H1 (cell line): ENCODE measurements around the gene DOK1. TPM values are rescaled to one million over a fixed set of nuclear protein-coding genes. Genes with fewer than 3 reads are reported as not detected.

Source experiments
- CTCF ChIA-PET: fragments of 300-600 bp; sonication (Branson Sonifier 250); formaldehyde crosslinking; loops from one replicate; lab custom pipeline; 2021; ENCODE audit not compliant: partially characterized antibody; lab: Charles Lee
- POLR2A ChIA-PET: fragments of 300-600 bp; sonication (Branson Sonifier 250); formaldehyde crosslinking; loops from one replicate; lab custom pipeline; 2021; ENCODE audit warnings: inconsistent platforms; ENCODE audit not compliant: partially characterized antibody; lab: Charles Lee
- DNase-seq, 2 experiments: peaks; one replicate each; pipeline versions ENCODE4 v3.0.0 to v3.0.0-alpha.2; 2010 to 2022; ENCODE audit warnings: low spot score in 2 of 2, low read depth in 1 of 2, mixed read lengths in 1 of 2
- FAIRE-seq: peaks from 2 replicates; lab custom pipeline; 2011; peaks lifted over from hg19 to GRCh38; lab: Jason Lieb, UNC
- H2AFZ ChIP-seq: 2 replicates; pipeline ENCODE4 v1.8.1; 2012; ENCODE audit warnings: low read length, inconsistent platforms
- H2AK5ac ChIP-seq: 2 replicates; pipeline ENCODE4 v1.6.1; 2013; ENCODE audit warnings: low read depth, low read length
- H2BK120ac ChIP-seq: replicated peaks from 2 replicates; pipeline ENCODE3; 2013; ENCODE audit warnings: low read depth, low read length, inconsistent platforms
- H2BK12ac ChIP-seq: 2 replicates; pipeline ENCODE4 v1.6.1; 2013; ENCODE audit warnings: low read depth, low read length
- H2BK15ac ChIP-seq: 2 replicates; pipeline ENCODE4 v1.6.1; 2013; ENCODE audit warnings: low read length
- H2BK20ac ChIP-seq: 2 replicates; pipeline ENCODE4 v1.6.1; 2013; ENCODE audit warnings: low read length
- H2BK5ac ChIP-seq: 2 replicates; pipeline ENCODE4 v1.6.1; 2013; ENCODE audit warnings: low read depth, low read length
- H3K14ac ChIP-seq: 2 replicates; pipeline ENCODE4 v1.6.1; 2013; ENCODE audit warnings: inconsistent platforms; ENCODE audit not compliant: insufficient read length
- H3K18ac ChIP-seq: 2 replicates; pipeline ENCODE4 v1.6.1; 2013; ENCODE audit warnings: low read length; ENCODE audit errors: extremely low read depth
- H3K23ac ChIP-seq: 2 replicates; pipeline ENCODE4 v1.6.1; 2013; ENCODE audit warnings: inconsistent platforms; ENCODE audit not compliant: insufficient read length
- H3K23me2 ChIP-seq: 2 replicates; pipeline ENCODE4 v1.6.1; 2013; ENCODE audit warnings: low read depth, low read length
- H3K27ac ChIP-seq: 2 replicates; pipeline ENCODE4 v1.6.1; 2011; ENCODE audit warnings: low read depth, low read length, inconsistent platforms
- H3K27me3 ChIP-seq, 4 experiments: replicated peaks in 1 of 4; 1 replicate in 1 of 4; 2 replicates in 3 of 4; pipeline versions ENCODE4 v1.6.1 to v1.8.1; 2011 to 2013; ENCODE audit warnings: low read length in 3 of 4, mild to moderate bottlenecking in 3 of 4, inconsistent platforms in 2 of 4, mixed read lengths in 2 of 4, moderate library complexity in 1 of 4; ENCODE audit not compliant: control insufficient read depth in 3 of 4, insufficient read depth in 3 of 4; ENCODE audit errors: extremely low read depth in 1 of 4
- H3K36me3 ChIP-seq, 4 experiments: 2 replicates each; pipeline versions ENCODE4 v1.6.1 to v1.8.1; 2011 to 2013; ENCODE audit warnings: mild to moderate bottlenecking in 4 of 4, low read length in 3 of 4, moderate library complexity in 2 of 4, control low read depth in 1 of 4, inconsistent platforms in 1 of 4; ENCODE audit not compliant: insufficient read depth in 4 of 4, control insufficient read depth in 2 of 4
- H3K4ac ChIP-seq: replicated peaks from 2 replicates; pipeline ENCODE3; 2013; ENCODE audit warnings: low read length, low read depth, mixed read lengths, inconsistent platforms; ENCODE audit not compliant: insufficient read length
- H3K4me1 ChIP-seq, 4 experiments: replicated peaks in 1 of 4; 1 replicate in 1 of 4; 2 replicates in 3 of 4; pipeline versions ENCODE4 v1.6.1 to v1.8.1; 2011 to 2013; ENCODE audit warnings: low read length in 3 of 4, inconsistent platforms in 2 of 4, mixed read lengths in 1 of 4; ENCODE audit not compliant: insufficient read depth in 4 of 4, control insufficient read depth in 3 of 4
- H3K4me2 ChIP-seq, 2 experiments: 2 replicates each; pipeline versions ENCODE4 v1.6.1 to v1.8.1; 2011 to 2013; ENCODE audit warnings: low read depth in 2 of 2, low read length in 2 of 2, control low read depth in 1 of 2, inconsistent platforms in 1 of 2, mild to moderate bottlenecking in 1 of 2; ENCODE audit not compliant: insufficient read depth in 1 of 2
- H3K4me3 ChIP-seq, 4 experiments: fragments of 200-600, 300-600 bp in 1 of 4; sonication (generic), shearing (Covaris generic), sonication (Bioruptor Twin) in 1 of 4; 2 replicates each; pipeline versions ENCODE4 v1.5.1 to v1.8.1; 2011 to 2016; ENCODE audit warnings: low read length in 4 of 4, low read depth in 3 of 4, control low read depth in 2 of 4, inconsistent platforms in 2 of 4, mild to moderate bottlenecking in 2 of 4, mixed read lengths in 1 of 4, moderate library complexity in 1 of 4; ENCODE audit not compliant: insufficient read depth in 2 of 4; ENCODE audit errors: extremely low read depth in 1 of 4
- H3K56ac ChIP-seq: replicated peaks from 2 replicates; pipeline ENCODE3; 2013; ENCODE audit warnings: low read depth, mild to moderate bottlenecking, mixed read lengths, low read length, inconsistent platforms; ENCODE audit not compliant: insufficient read length
- H3K79me1 ChIP-seq: 2 replicates; pipeline ENCODE4 v1.6.1; 2013; ENCODE audit warnings: low read depth, low read length, control low read depth
- H3K79me2 ChIP-seq, 2 experiments: 2 replicates each; pipeline versions ENCODE4 v1.6.1 to v1.8.1; 2012 to 2013; ENCODE audit warnings: low read length in 2 of 2, mild to moderate bottlenecking in 2 of 2, inconsistent platforms in 1 of 2; ENCODE audit not compliant: insufficient read depth in 2 of 2, control insufficient read depth in 1 of 2
- H3K9ac ChIP-seq, 4 experiments: replicated peaks in 1 of 4; 1 replicate in 1 of 4; 2 replicates in 3 of 4; pipeline versions ENCODE4 v1.6.1 to v1.8.1; 2011 to 2013; ENCODE audit warnings: low read depth in 3 of 4, low read length in 3 of 4, control low read depth in 2 of 4, mild to moderate bottlenecking in 2 of 4, moderate library complexity in 2 of 4, inconsistent platforms in 1 of 4; ENCODE audit errors: extremely low read depth in 1 of 4
- H3K9me3 ChIP-seq, 2 experiments: 2 replicates each; pipeline versions ENCODE4 v1.6.1 to v1.8.1; 2012 to 2013; ENCODE audit warnings: mild to moderate bottlenecking in 2 of 2, moderate library complexity in 2 of 2, control low read depth in 1 of 2, inconsistent platforms in 1 of 2, low read depth in 1 of 2, low read length in 1 of 2, mixed read lengths in 1 of 2; ENCODE audit not compliant: insufficient read depth in 2 of 2
- H4K20me1 ChIP-seq, 2 experiments: replicated peaks in 1 of 2; 2 replicates each; pipeline versions ENCODE3 to v1.8.1; 2011 to 2013; ENCODE audit warnings: inconsistent platforms in 2 of 2, low read length in 2 of 2, mild to moderate bottlenecking in 1 of 2; ENCODE audit not compliant: insufficient read depth in 2 of 2, control insufficient read depth in 1 of 2
- H4K5ac ChIP-seq: 2 replicates; pipeline ENCODE4 v1.6.1; 2013; ENCODE audit warnings: low read length, low read depth, mixed read lengths, inconsistent platforms; ENCODE audit not compliant: insufficient read length
- H4K8ac ChIP-seq: 2 replicates; pipeline ENCODE4 v1.8.0; 2013; ENCODE audit warnings: mild to moderate bottlenecking, moderate library complexity, low read length, inconsistent platforms; ENCODE audit not compliant: insufficient read depth; ENCODE audit errors: extremely low read depth
- H4K91ac ChIP-seq: replicated peaks from 2 replicates; pipeline ENCODE3; 2013; ENCODE audit warnings: low read length, mixed read lengths, inconsistent platforms; ENCODE audit not compliant: insufficient read length
- CTBP2 ChIP-seq: IDR thresholded peaks from 2 replicates; pipeline ENCODE4 v1.7.0; 2011; ENCODE audit warnings: borderline replicate concordance, mild to moderate bottlenecking, moderate library complexity, mixed read lengths, low read length; ENCODE audit not compliant: insufficient read depth, insufficient read length
- SAP30 ChIP-seq: fragments of 300-600 bp; sonication (generic); IDR thresholded peaks from 2 replicates; pipeline ENCODE4 v1.7.1; 2012; ENCODE audit warnings: low read length, moderate library complexity, mild to moderate bottlenecking, inconsistent platforms; ENCODE audit not compliant: insufficient read depth, insufficient replicate concordance
- WGBS, 2 experiments: shearing (Covaris generic) in 1 of 2; methylation state at CpG; one replicate each; pipeline versions ENCODE4 v1.1.6 to v1.1.7; 2013 to 2015; ENCODE audit warnings: low lambda C conversion rate in 2 of 2, mixed read lengths in 2 of 2, inconsistent platforms in 1 of 2, low coverage in 1 of 2, missing lambda C conversion rate in 1 of 2; ENCODE audit not compliant: insufficient replicate concordance in 2 of 2, insufficient coverage in 1 of 2, insufficient read length in 1 of 2; ENCODE audit errors: extremely low coverage in 1 of 2, missing lambda C conversion rate in 1 of 2; 5-methylcytosine and 5-hydroxymethylcytosine counted together
- polyA plus RNA-seq, 7 experiments: library from polyadenylated mRNA; depleted of rRNA in 3 of 7; stranded (reverse) in 5 of 7; unstranded in 2 of 7; fragments of >200 nt in 5 of 7; fragments of 200-250 nt in 2 of 7; gene quantifications; 1 replicate in 5 of 7; 2 replicates in 1 of 7; 4 replicates in 1 of 7; pipeline versions ENCODE4 v1.2.1 to v1.2.3, GENCODE V29; 2011 to 2013; ENCODE audit warnings: missing spikeins in 2 of 7, mixed read lengths in 2 of 7
- total RNA-seq: library from RNA; stranded (reverse); fragmentation: NEBNext Ultra II Directional; extraction: Animal tissue kit (Norgen Biotek cat#: 25700); gene quantifications from 2 replicates; pipeline ENCODE4 v1.2.1, GENCODE V29; 2021

The DOK1 gene
- total and polyA plus RNA-seq, 2 of the 8 experiments (the other 6 are each of a cell fraction or from before 2014, with no cell fraction given) = 11.0 to 14.3 TPM

DNA sequence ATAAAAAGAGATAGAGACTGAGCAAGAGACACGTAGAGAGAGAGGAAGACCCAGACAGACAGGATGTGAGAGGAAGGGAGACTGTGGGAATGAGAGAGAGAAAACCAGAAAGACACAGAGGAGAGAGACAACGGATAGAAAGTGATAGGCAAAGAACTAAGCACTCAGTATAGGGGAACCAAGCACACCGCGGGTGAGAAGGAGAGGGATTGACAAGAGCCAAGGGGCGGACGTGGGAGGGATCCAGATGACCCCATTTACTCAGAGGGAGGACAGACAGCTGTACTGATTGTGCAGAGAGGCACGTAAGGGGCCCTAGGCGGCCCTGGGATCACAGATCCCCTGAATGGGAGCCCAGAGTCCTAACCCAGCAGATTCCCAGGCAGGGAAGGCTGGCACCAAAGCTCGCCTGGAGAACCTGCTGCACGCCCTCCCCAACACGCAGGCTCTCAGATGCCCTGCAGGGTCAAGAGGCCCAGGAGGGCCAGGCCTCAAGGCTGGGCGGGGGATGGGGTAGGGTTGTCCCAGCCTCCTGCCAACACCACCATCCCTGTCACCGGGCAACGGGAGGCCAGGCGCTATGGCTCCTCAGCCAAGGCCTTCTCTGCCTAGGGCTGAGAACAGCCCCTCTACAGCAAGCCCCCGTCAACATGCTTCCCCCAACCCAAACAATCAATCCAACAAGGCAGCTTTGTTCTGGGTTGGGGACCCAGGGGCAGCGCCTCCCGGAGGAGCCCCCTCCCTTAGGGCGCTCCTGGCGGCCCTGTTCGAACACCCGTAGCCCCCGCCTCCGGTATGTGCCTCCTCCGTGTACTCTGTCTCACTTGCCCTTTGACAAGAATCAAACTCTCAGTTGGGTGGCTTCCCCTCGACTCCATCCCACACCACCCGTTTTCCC, 1.4 kb upstream of the DOK1 start:
- Histone ChIP-seq H2AK5ac (no peak overlapping the region; the same call in 1 of the 2 replicates), H3K36me3 (peaks cover 0 to 3% (median 0%) of the 10 kb centered on the region in 4 experiments; a peak in 1 of 8 replicates), H3K27me3 (peaks cover 4 to 61% (median 39%) of the 10 kb centered on the region in 4 experiments), H3K4me3 (peak overlapping the region; percentile 83 to 94 (median 90)), H3K4me1 (peaks cover 5 to 15% (median 10%) of the 10 kb centered on the region in 4 experiments), H3K14ac (no peak overlapping the region), H3K23me2 (peaks cover 27% of the 10 kb centered on the region), H2BK15ac (peak overlapping the region; percentile 53; the same call in 1 of the 2 replicates), H4K5ac (peak overlapping the region; percentile 70), H3K4me2 (peak overlapping the region; percentile 93 to 94), H4K91ac (no peak overlapping the region), H3K4ac (no peak overlapping the region), H3K79me2 (no peaks in the 10 kb centered on the region), H3K9ac (peak overlapping the region; percentile 14 to 77 (median 24); a peak in 6 of 7 replicates), H2BK20ac (peak overlapping the region; percentile 9; the same call in 1 of the 2 replicates), H3K56ac (no peak overlapping the region), H3K27ac (no peak overlapping the region), H3K18ac (peak overlapping the region; percentile 81), H2BK12ac (peak overlapping the region; percentile 62), H2AFZ (peak overlapping the region; percentile 84), H4K8ac (peak overlapping the region; percentile 53; the same call in 1 of the 2 replicates), H2BK5ac (peak overlapping the region; percentile 79; the same call in 1 of the 2 replicates), H2BK120ac (no peak overlapping the region), H4K20me1 (peaks cover 2 to 4% of the 10 kb centered on the region in 2 experiments), H3K79me1 (no peaks in the 10 kb centered on the region; the same call in 1 of the 2 replicates), H3K23ac (no peak overlapping the region), H3K9me3 (no peaks in the 10 kb centered on the region)
- ChIA-PET POLR2A (interaction anchor here (0.7 to 1.6 kb wide), 10 partner anchors 14 to 282 kb away, joined by 3 to 9 read pairs (median 4); partner anchors contain the start of genes AUP1, CCDC142, HTRA2 and TTC31), CTCF (interaction anchor here (1.1 kb wide), 1 partner anchor 47 kb away, joined by 3 read pairs; no protein-coding TSS in a partner anchor)
- 17% methylated on average over 27 of the region's 27 CpGs; no CpG with 5 or more reads in 1 of the 2 experiments for WGBS, 2 experiments
- FAIRE-seq (no peak), DNase-seq (peak in 1 of 2 experiments; percentile 78)
- TF ChIP-seq CTBP2 = no peak
- TF ChIP-seq SAP30 = peak; percentile 27
